Midbrain (tissue), 1 donor: Measurements from ENCODE around the gene TSC22D3.

ENCODE experiments used
- DNase-seq: peaks from one replicate; lab custom pipeline; 2025; lab: John Stamatoyannopoulos, UW

Gene TSC22D3

DNA sequence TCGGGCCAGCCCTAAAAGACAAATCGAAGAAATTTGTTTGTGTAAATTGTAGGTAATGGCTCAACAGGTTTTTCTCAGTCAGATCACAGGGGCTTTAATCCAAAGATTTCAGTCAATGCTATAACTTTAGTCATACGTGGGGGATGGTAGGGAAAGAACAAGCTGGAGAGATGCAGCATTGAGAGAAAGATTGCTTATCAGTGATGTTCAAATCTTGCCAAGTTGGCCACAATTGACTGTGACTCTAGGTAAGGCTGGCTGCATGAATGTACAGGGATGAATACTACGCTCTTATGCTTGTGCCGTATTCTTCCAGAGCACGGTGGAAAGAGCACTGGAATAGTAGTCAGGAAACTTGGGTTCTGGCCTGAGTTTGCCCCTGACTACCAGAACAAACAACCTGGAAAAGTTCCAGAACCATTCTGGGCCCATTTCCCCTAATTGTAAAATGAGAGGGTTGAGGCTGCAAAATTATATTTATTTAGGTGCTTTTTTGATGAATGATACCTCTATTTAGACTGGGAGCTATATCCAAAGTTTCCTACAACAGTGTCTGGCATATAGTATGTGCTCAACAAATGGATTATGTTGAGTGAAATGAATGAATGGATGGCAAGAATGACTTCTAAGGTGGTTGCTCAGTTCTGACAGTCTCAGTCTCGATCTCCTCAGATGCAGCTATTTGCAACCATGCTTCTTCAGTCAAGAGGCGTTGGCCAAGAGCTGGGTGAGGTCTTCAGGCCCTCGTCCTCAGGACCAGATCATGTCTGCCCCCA, 44.4 kb downstream of the TSC22D3 start:
- DNase-seq: no peak

GRCh38 chrX:107730298-107730655, 45.3 kb downstream of the TSC22D3 start:
- DNase-seq: no peak

- no peak for DNase-seq
These were observed 45.9 kb downstream of the TSC22D3 start for GRCh38 chrX:107729558-107730297.

GRCh38 chrX:107728371-107729099, 47.1 kb downstream of the TSC22D3 start:
- DNase-seq: peak; percentile 21

DNA sequence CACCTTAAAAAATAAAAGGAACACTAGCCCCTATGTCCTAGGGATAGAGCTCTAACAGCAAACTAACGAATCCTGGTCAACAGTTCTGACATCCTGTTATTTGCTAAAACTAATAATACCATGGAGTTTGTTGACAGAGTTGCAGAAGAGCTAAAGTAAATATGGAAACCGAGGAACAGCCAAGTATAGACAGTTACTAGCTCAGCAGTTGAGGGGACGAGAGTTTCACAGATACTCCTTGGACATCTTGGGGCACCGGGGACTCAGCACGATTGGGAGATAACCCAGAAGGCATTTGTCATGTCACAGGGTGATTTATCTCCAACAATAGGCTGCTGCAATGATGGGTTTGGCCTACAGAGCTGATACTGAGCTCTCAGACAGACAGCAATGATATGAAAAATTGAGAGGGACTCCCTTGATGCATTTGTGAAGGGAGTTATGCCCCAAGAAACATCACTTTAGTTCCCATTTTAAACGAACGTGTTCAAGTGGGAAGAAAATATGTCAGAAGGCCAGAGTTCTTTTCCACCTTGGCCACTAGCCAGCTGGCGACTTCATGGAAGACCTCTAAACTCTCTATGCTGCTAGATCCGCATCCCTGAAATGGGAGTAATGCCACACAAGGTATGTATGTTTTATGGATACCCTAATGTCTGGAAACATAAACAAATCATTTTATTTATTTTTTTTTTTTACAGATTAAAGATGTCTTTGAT, 48.6 kb downstream of the TSC22D3 start:
- no peak for DNase-seq

DNA sequence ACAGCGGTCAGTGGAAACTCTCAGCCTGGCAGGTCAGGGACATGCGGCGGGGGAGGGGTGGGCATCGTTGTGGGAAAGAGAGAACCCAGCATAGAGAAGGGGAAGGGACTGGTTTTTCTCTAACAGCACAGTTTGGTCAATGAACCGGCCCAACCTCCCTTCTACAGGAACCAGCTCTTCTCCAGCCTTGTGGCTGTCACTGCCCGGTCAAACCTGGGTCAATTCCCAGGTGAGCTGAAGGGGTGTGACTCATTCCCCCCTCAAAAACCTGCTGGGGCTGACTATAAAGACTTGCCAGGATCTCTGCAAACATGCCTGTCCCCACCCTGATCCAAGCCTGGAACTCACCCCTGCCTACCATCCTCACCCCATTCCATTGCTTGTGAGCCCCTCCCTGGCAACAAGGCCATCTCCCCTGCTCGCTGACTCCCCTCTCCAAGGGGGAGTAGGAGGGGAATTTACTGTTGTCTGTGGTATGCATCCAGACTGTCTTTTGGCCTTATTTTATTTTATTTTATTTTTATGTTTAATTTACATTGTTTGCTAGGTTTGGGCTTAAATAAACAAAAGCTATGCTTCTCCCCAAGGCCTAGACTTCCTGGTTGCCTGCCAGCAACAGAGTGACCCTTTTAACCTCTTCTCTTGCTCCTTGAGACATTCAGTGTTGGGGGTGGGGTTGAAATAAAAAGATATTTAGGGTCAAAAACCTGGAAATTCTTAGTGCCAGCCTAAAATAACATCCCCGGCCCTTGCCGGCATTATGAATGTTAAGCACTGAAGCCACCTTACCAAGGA, 49.6 kb downstream of the TSC22D3 start:
- no peak for DNase-seq

DNA sequence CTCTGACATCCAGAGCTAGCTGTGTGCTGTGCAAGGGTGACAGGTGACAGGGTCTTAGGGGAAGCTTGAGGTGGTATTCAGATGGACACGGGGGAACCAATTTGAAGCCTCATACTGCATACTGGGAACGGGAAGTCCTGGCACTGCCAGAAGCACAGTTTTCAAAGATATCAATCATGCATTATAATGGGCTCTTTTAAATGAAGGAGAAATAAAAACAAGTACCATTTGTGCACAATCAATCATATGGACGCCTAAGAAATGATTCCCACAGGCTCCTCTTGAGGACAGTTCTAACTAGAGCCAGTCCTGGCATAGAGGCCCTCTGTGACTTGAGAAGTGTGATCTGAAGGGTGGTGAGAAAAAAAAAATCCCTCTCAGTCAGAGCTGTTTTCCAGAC, 50.9 kb downstream of the TSC22D3 start:
- DNase-seq: no peak

DNA sequence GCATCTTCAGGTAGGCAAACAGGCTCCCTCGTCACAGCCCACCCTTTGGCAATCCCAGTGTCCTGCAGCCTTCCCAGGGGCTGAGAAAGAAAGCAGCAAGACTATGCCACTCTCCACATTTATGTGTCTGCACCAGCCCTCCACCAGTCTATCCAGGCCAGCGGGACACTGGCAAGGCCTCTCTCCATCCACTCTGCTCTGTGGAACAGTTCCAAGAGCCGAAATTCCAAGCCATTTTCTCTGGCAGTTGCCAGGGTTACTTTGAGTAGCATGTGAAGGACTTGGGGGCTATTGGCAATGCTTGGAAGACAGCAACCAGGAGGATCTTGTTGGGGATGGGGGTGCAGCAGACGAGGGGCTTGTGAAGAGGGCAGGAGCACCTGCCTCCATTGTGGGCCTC, 52.1 kb downstream of the TSC22D3 start:
- DNase-seq: no peak

DNA sequence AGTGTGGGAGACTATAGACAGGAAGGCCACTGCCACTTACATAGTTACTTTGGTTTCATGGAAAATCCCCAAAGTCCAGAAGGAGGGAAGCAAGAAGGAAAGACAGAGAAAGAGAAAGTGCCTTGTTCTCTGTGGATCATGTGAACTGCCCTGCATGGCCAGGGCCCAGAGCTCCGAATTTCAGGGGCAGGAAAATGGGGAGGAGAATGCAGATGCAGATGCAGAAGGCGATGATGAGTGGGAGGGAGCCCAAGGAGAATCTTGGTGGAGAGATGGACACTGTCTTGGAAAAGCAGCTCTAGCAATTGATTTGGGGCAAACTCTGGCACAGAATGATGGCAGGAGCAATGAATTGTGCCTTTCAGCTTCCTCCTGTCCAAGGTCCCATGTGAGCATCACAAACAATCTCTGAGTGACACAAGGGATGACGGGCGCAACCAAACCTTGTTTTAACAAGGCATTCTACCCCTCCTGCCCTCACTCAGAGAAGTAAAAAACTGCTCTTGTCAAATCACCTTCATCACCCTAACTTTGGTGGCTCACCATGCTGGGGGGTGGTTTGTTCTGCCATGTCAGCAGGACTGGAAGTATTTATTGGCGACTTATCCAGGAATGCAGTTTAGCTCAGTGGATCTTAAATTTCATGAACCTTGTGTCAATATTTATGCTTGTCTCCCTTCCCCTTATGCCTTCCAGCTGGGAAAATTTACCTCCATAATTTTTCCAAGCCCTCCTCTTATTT, 53.5 kb downstream of the TSC22D3 start:
- DNase-seq: no peak

DNA sequence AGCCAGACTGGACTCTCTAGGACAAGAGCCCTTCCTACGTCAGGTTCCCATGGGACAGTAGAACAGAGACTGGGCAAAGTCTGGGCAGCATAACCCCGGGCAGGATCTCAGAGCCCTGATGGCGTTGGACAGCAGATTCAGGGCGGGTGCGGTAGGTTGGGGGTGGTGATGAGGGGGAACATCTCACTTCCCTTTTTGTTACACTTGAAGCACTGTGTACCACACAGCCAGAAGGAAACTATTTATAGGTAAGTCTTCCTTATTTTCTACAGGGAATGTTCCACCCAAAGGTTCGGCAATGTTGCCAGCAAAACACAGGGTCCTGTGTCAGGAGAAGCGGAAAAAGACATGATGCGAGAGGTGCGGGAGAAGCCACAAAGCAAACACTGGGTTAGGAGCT, 54.3 kb downstream of the TSC22D3 start:
- no peak for DNase-seq

GRCh38 chrX:107718156-107718621, 57.4 kb downstream of the TSC22D3 start:
- DNase-seq: peak; percentile 62

- peak; percentile 70 for DNase-seq
These were observed 58.5 kb downstream of the TSC22D3 start for GRCh38 chrX:107716816-107717700.

- no peak for DNase-seq
These were observed 59.4 kb downstream of the TSC22D3 start for GRCh38 chrX:107716118-107716684.

GRCh38 chrX:107715331-107716117, 60.1 kb downstream of the TSC22D3 start:
- DNase-seq: peak; percentile 24

- no peak for DNase-seq
These were observed 61.2 kb downstream of the TSC22D3 start for GRCh38 chrX:107714206-107714891.

GRCh38 chrX:107713543-107714205, 61.9 kb downstream of the TSC22D3 start:
- DNase-seq: peak; percentile 40

- DNase-seq: no peak
These were observed 62.4 kb downstream of the TSC22D3 start for GRCh38 chrX:107713203-107713542.
